Colonic mucosa (tissue), 4 donors: ENCODE measurements around the gene TBL3. TPM values are rescaled to one million over a fixed set of nuclear protein-coding genes. Genes with fewer than 3 reads are reported as not detected.

Experiments
- DNase-seq: peaks from one replicate; pipeline ENCODE4 v3.0.0-alpha.2; 2020
- H3K27ac ChIP-seq: fragments of 200-600 bp; one replicate; pipeline ENCODE4 v1.8.0; 2021
- H3K27me3 ChIP-seq: fragments of 200-600 bp; one replicate; pipeline ENCODE4 v1.8.0; 2021
- H3K36me3 ChIP-seq: fragments of 200-600 bp; one replicate; pipeline ENCODE4 v1.8.0; 2021
- H3K4me1 ChIP-seq: fragments of 200-600 bp; one replicate; pipeline ENCODE4 v1.8.0; 2021; ENCODE audit warnings: mild to moderate bottlenecking
- H3K4me3 ChIP-seq: fragments of 200-600 bp; one replicate; pipeline ENCODE4 v1.8.0; 2021
- H3K9ac ChIP-seq, 2 donors: one replicate each; pipeline ENCODE4 v1.7.0; 2013; ENCODE audit warnings: control low read depth in 2 of 2, low read depth in 2 of 2, low read length in 2 of 2
- H3K9me3 ChIP-seq: fragments of 200-600 bp; one replicate; pipeline ENCODE4 v1.8.0; 2021
- CTCF ChIP-seq: fragments of 200-600 bp; IDR thresholded peaks from one replicate; pipeline ENCODE4 v1.8.0; 2022; ENCODE audit warnings: antibody characterized with exemption, mild to moderate bottlenecking
- intact Hi-C: fragments of 100-400 bp; cut with DNase I; formaldehyde crosslinking; loops from one replicate; pipeline ENCODE4 v1.14.1; 2022
- total RNA-seq, 2 donors: library from RNA; stranded (reverse); fragmentation: NEBNext Ultra II Directional in 1 of 2; extraction: Animal tissue kit (Norgen Biotek cat#: 25700) in 1 of 2; gene quantifications; one replicate each; pipeline ENCODE4 v1.2.1, GENCODE V29; 2021
- donor health status: healthy.
- donor health status: DM: no; HTN: no; CAD: no.
- donor health status: DM: no; HTN: no; CAD: no.

TBL3 gene
- total RNA-seq, 2 donors from 2014 or later = 19.4 to 43.1 TPM

GRCh38 chr16:2025251-2025650 is 53.4 kb downstream of the TBL3 start:
- Histone ChIP-seq H3K9me3 (no peaks in the 10 kb centered on the region), H3K36me3 (no peaks in the 10 kb centered on the region), H3K27me3 (peaks cover 12% of the 10 kb centered on the region), H3K9ac (no peak overlapping the region), H3K4me1 (peaks cover 9% of the 10 kb centered on the region), H3K4me3 (no peak overlapping the region), H3K27ac (no peak overlapping the region)
- no peak for TF ChIP-seq CTCF
- no peak for DNase-seq
- intact Hi-C loops = loop anchor here (10.0 kb wide), 1 partner anchor 60 kb away; no protein-coding TSS in a partner anchor

- H3K4me1 ChIP-seq = peaks cover 3% of the 10 kb centered on the region
- intact Hi-C loops = loop anchor here (10.0 kb wide), 1 partner anchor 59 kb away; no protein-coding TSS in a partner anchor
- no peak for DNase-seq
- peak overlapping the region; percentile 19 for H3K4me3 ChIP-seq
- H3K27me3 ChIP-seq = peaks cover 5% of the 10 kb centered on the region
- H3K9ac ChIP-seq = peak overlapping the region; percentile 55 to 66
- peak overlapping the region; percentile 53 for H3K27ac ChIP-seq
- no peaks in the 10 kb centered on the region for H3K9me3 ChIP-seq
- TF ChIP-seq CTCF = no peak
- H3K36me3 ChIP-seq = no peaks in the 10 kb centered on the region
Observed at GRCh38 chr16:2025878-2026460, 54.1 kb downstream of the TBL3 start.

- peaks cover 3% of the 10 kb centered on the region for H3K4me1 ChIP-seq
- no peaks in the 10 kb centered on the region for H3K36me3 ChIP-seq
- H3K9me3 ChIP-seq = no peaks in the 10 kb centered on the region
- intact Hi-C loops = loop anchor here (10.0 kb wide), 1 partner anchor 58 kb away; no protein-coding TSS in a partner anchor
- no peak for TF ChIP-seq CTCF
- peak within 1 kb of the TSS; percentile 53 for H3K27ac ChIP-seq
- peak within 1 kb of the TSS; percentile 66 to 76 for H3K9ac ChIP-seq
- no peaks in the 10 kb centered on the region for H3K27me3 ChIP-seq
- peak within 1 kb of the TSS; percentile 66 for H3K4me3 ChIP-seq
- no peak for DNase-seq
Observed at GRCh38 chr16:2026461-2027023, 54.7 kb downstream of the TBL3 start, which contains the start of gene NHERF2. NHERF2 (plus strand) TSS chr16:2026902; CDS start chr16:2027006, 104 bp downstream.

GRCh38 chr16:2027024-2028010 is 55.5 kb downstream of the TBL3 start:
- peak overlapping the region; percentile 47 for H3K27ac ChIP-seq
- no peak for DNase-seq

More at GRCh38 chr16:2027024-2028010, 55.5 kb downstream of the TBL3 start:
- peak overlapping the region; percentile 66 for H3K4me3 ChIP-seq
- no peaks in the 10 kb centered on the region for H3K9me3 ChIP-seq
- no peaks in the 10 kb centered on the region for H3K36me3 ChIP-seq
- H3K27me3 ChIP-seq = no peaks in the 10 kb centered on the region
- peaks cover 3% of the 10 kb centered on the region for H3K4me1 ChIP-seq
- H3K9ac ChIP-seq = peak overlapping the region; percentile 66 to 76
- intact Hi-C loops = loop anchor here (10.0 kb wide), 1 partner anchor 57 kb away; no protein-coding TSS in a partner anchor
- TF ChIP-seq CTCF = no peak
